LoVo (cell line): Measurements from ENCODE around the gene LYG2.
"Not testable (repeated sequence)": the region's sequence is repeated elsewhere in the genome, so short reads cannot be mapped to it uniquely, and the experiment has no call there.

ENCODE experiments used
- DNase-seq: peaks from one replicate; pipeline ENCODE4 v3.0.0-alpha.2; 2016; ENCODE audit warnings: low spot score

LYG2 gene, protein sequence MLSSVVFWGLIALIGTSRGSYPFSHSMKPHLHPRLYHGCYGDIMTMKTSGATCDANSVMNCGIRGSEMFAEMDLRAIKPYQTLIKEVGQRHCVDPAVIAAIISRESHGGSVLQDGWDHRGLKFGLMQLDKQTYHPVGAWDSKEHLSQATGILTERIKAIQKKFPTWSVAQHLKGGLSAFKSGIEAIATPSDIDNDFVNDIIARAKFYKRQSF

GRCh38 chr2:99255491-99256318 is at the start of gene LYG2:
Gene LYG2 (minus strand): TSS chr2:99255666. CDS start chr2:99254260, 1,406 bp downstream.
- DNase-seq, result no peak

DNA sequence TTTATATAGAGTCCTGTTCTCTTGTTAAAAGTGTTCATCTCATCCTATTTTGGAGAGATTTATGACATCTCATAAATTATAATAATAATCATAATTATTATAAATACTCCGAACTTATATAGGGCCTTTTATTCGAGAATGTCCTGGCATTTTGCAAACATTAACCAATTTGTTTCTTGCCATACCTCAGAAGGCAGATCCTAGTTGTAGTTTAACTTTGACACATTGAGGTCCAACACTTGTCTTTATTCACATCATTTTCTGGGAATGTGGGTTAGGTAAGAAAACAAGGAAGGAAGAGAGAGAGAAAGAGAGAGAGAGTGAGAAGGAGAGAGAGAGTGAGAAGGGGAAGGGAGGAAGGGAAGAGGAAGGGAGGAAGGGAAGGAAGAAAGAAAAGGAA is 45.6 kb upstream of the LYG2 start, which contains the start of gene LYG1:
Gene LYG1, minus strand, starts transcription at position 101 of the 400 bp plus-strand sequence. CDS start 5,527 bp downstream, outside the sequence.
- not testable (repeated sequence) for DNase-seq

- DNase-seq, result no peak
Measured at GRCh38 chr2:99299580-99299979, 44.1 kb upstream of the LYG2 start.

DNA sequence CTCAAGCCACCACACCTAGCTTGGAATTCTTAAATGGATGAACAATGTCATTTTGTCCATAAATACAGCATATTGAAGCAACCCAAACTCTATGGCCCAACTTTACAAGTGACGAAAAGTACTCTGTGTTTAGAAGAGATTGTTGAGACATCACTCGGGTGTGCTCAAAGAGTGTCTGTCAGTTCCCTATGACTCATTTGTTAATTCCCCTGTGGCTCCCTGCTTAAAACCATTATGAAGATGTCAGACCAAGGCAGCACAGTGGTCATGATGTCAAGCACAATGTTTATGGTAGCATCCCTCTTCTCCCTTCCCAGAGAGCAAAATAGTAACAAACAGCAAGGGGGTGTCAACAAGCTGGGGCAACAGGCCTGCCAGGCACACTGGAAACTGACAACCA is 42.5 kb upstream of the LYG2 start:
- no peak for DNase-seq

DNA sequence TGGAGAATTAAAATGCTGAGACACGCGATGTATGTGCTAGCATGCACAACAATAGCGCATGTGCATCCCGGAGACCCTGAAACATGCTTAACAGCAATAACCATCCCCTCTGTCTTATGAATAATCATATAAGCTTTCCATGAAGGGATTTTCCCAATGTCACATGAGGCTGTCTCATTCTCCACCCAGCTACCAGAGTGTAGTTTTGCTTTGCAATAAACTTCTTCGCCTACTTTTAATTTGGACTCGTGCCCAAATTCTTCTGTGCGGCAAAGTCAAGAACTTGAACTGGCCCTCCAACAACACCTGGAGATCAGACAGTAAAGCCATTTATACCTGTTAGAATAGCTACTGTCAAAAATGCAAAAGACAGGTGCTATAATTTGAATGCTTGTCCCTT is 30.1 kb upstream of the LYG2 start:
- DNase-seq, result no peak

DNA sequence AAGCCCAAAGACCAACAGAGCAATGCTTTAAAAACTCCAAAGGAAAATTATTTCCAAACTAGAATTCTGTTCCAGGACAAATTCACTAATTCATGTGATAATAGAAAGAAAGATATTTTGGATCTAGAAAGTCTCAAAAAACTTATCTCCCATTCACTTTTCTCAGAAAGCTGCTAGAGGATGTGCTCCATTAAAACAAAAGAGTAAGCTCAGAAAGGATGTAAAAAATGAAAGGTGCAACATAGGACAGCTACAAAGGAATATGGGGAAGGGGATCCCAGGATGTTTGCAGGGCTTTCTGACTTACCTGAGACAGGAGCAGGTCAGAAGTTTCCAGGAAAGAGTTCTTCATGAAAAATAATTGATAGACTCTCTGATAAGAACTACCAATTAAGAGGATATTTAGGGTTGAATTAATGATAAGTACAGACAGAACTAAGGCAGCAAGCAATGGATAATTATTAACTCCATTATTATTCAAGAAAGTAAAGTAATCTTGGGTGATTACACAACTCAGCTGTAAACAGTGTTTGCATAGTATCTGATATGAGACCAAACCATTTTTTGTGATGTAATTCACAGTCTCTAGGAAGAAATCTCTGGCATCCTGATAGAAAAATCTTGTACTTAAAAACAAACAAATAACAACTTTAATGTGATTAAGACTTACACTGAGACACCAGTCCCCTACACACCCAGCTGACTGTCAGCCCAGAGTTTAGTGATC is 24.7 kb upstream of the LYG2 start:
- DNase-seq, result no peak

DNA sequence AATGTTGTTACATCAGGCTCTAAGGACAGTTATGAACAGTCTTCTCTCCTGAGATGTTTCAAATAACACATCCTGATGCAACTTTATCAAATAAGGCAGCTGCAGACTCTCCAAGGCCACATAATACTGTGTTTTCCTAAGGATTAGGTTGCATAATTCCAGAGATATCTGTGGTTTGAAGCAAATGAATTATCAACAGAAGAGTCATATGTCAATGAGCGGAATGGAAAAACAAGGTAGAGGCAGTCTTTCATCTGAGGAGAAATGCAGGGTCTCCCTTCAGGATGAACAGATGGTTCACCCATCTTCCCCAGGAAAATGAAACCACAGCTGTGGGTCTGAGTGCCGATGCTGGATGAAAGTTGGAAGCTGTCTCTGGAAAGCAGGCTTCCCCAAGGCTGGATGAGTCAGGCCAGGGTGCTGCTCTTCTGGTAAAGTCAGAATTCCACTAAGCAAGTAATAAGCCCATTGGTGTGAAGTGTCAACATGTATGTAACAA is 23.4 kb upstream of the LYG2 start:
- DNase-seq, result peak; percentile 14

- DNase-seq, result not testable (repeated sequence)
Measured at GRCh38 chr2:99278195-99278765, 22.8 kb upstream of the LYG2 start.

GRCh38 chr2:99275882-99276281 is 20.4 kb upstream of the LYG2 start:
- no peak for DNase-seq

DNA sequence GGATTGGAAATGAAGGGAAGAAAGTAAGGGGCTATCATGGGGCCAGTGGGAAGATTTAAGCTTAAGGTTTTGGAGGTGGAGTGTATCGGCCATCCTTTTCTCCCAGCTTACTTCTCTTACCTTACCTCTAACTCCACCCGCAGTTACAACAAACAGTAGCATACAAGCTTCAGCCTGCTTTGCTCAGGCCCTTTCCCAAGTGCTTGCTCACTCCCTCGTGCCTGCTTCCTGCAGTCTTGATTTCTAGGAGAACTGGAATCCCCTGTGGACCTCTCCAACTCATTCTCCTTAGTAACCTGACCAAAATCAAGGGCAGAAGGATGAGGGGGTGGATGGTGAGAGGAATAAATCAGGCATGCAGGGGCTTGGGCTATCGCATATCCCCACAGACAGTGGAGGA is 5.8 kb upstream of the LYG2 start:
- no peak for DNase-seq

- no peak for DNase-seq
Measured at GRCh38 chr2:99260184-99260583, 4.7 kb upstream of the LYG2 start.

- no peak for DNase-seq
Measured at GRCh38 chr2:99259465-99259864, 4.0 kb upstream of the LYG2 start.

DNA sequence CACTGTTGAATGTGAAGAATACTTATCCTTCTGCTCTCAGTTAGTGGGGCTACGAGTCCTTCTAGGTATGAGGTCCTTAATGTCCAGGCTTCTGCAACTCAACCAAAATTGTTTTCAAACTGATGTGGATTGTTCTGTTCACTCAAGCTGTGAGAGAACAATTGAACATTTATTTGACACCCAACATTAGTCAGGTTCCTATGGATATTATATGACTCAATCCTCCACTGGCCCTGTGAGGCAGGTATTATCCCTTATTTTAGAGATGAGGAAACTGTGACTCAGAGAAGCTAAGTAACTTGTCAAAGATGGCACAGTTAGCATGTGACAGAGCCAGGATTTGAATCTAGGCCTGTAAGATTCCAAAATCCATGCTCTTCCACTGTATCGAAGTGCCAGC is 1.2 kb upstream of the LYG2 start:
- no peak for DNase-seq

GRCh38 chr2:99249951-99250350 is 5.5 kb downstream of the LYG2 start:
- no peak for DNase-seq

DNA sequence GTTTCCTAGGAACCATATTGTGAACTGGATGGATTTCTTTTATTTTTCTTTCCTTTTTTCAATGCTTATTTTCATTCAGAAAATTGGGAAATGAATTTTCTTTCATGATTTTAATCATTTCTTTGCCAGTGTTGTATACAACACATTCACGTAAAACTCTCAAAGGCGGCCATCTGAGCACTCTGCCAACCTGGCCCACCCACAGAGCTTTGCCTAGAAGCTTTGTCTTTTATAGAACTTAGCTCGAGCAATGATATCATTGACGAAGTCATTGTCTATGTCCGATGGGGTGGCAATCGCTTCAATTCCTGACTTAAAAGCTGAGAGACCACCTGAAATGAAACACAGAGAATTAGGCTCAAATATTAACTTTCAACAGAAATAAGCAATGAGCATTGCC is 13.3 kb downstream of the LYG2 start:
- no peak for DNase-seq

DNA sequence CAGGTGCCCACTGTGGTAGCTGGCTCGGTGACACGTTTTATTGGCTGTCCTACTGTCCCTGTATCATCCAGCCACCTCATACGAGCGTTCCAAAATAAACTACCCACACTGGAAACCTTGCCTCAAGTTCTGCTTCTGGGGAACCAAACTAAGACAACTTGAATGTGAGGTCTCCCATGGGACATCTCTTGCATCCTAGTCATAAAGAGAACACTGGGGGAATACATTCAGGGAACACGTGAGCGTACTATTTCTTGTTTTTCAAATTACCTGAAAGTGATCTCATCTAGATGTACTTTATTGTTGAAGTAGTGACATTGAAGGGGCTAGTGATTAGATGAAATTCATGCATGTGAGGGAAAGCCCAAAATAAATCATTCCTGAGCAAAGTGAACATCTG is 15.0 kb downstream of the LYG2 start:
- no peak for DNase-seq

DNA sequence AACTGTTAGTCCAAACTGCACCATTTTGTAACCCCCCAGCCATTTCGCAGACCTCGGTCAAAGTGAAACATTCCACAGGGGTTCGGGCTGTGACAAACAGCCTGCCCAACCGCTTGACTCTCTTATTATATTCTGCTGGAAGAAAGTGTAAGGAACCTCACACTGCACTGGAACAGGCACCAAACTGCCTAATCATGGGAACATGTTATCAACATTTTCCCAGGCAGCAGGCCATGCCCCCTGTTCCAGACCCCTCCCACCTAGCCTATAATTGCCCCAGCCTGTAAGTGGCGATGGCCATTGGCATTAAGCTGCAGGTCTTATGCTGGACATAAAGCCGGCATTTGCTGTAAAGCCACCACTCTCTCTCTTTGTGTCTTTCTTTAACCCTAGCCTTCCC is 16.9 kb downstream of the LYG2 start:
- DNase-seq, result no peak

GRCh38 chr2:99233177-99233576 is 22.3 kb downstream of the LYG2 start:
- not testable (repeated sequence) for DNase-seq

- DNase-seq, result no peak
Measured at GRCh38 chr2:99217929-99218501, 37.5 kb downstream of the LYG2 start.

DNA sequence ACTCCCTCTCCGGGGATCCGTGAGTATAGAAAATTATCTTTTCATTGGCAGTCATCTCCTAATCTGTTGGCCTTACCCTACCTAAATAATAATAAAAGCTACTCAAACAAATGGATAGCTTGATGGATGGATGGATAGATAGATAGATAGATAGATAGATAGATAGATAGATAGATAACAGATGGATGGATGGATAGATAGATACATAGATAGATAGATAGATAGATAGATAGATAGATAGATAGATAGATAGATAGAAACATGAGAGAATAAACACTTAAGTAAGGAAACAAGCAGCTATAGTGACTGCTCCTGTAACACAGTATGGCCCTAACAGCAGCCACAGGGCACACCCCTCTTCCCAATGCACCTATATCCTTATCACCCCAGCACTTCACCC is 39.4 kb downstream of the LYG2 start:
- no peak for DNase-seq

DNA sequence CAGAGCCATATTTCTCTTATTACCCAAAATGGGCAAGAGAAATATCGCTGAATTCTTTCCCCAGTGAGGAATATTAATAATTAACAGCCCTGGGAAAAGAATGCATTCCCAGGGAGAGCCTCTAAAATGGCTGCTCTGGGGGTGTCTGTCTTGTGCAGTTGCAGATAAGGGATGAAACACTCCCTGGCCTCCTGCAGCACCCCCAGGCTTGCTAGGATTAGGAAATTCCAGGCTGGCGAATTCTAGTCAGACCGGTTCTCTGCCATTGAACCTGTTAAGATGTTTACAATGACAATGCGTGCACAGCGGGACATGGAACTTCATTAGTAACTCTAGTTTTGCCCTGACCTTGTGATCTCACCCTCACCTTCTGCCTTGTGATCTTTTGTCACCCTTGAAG is 50.0 kb downstream of the LYG2 start:
- no peak for DNase-seq
